ENCODE results near the gene NPFF. TPM values are rescaled to one million over a fixed set of nuclear protein-coding genes. Genes with fewer than 3 reads are reported as not detected.
"Not testable (repeated sequence)": the region's sequence is repeated elsewhere in the genome, so short reads cannot be mapped to it uniquely, and the experiment has no call there.

The NPFF gene
- not detected in 2 replicates for total RNA-seq (ENCODE audit: low replicate concordance)

GRCh38 chr12:53506881-53507602 is at the start of gene NPFF:
TSS of gene NPFF (minus strand) at chr12:53507484. CDS start at chr12:53507474, 10 bp downstream.
- no peak within 1 kb of the TSS for H3K4me3 ChIP-seq (ENCODE audit: low read depth, low read length)
- no peak for TF ChIP-seq CTCF (IDR thresholded peaks at IDR 0.05; ENCODE audit: insufficient read depth, low read length)
- no peak for DNase-seq (ENCODE audit: low read depth)

- TF ChIP-seq CTCF (IDR thresholded peaks at IDR 0.05; ENCODE audit: insufficient read depth, low read length), result no peak
- DNase-seq (ENCODE audit: low read depth), result no peak
These were observed 45.4 kb upstream of the NPFF start for GRCh38 chr12:53552361-53553327.

GRCh38 chr12:53551889-53552291 is 44.6 kb upstream of the NPFF start:
- DNase-seq (ENCODE audit: low read depth), result no peak

More at GRCh38 chr12:53552361-53553327, 45.4 kb upstream of the NPFF start:
- H3K4me3 ChIP-seq (ENCODE audit: low read depth, low read length), result no peak overlapping the region

GRCh38 chr12:53550595-53550994 is 43.3 kb upstream of the NPFF start:
- TF ChIP-seq CTCF (IDR thresholded peaks at IDR 0.05; ENCODE audit: insufficient read depth, low read length), result no peak
- H3K4me3 ChIP-seq (ENCODE audit: low read depth, low read length), result no peak overlapping the region

More at GRCh38 chr12:53551889-53552291, 44.6 kb upstream of the NPFF start:
- H3K4me3 ChIP-seq (ENCODE audit: low read depth, low read length), result no peak overlapping the region
- TF ChIP-seq CTCF (IDR thresholded peaks at IDR 0.05; ENCODE audit: insufficient read depth, low read length), result no peak

GRCh38 chr12:53550131-53550530 is 42.8 kb upstream of the NPFF start:
- not testable (repeated sequence) for DNase-seq (ENCODE audit: low read depth); H3K4me3 ChIP-seq (ENCODE audit: low read depth, low read length)

More at GRCh38 chr12:53550595-53550994, 43.3 kb upstream of the NPFF start:
- DNase-seq (ENCODE audit: low read depth), result no peak

- H3K4me3 ChIP-seq (ENCODE audit: low read depth, low read length); DNase-seq (ENCODE audit: low read depth): not testable (repeated sequence)
These were observed 41.1 kb upstream of the NPFF start for GRCh38 chr12:53548354-53548753.

GRCh38 chr12:53543539-53543938 is 36.3 kb upstream of the NPFF start:
- peak; percentile 99 for TF ChIP-seq CTCF (IDR thresholded peaks at IDR 0.05; ENCODE audit: insufficient read depth, low read length)
- H3K4me3 ChIP-seq (ENCODE audit: low read depth, low read length), result no peak overlapping the region
- peak; percentile 83 for DNase-seq (ENCODE audit: low read depth)
